Measurements from ENCODE around the gene HNRNPF. TPM values are rescaled to one million over a fixed set of nuclear protein-coding genes. Genes with fewer than 3 reads are reported as not detected.

Gene HNRNPF
- total RNA-seq (100 to 1,000 TPM; 116 to 150 TPM), polyA plus RNA-seq (100 to 1,000 TPM in 1 of 2 donors, 10 to 100 TPM in 1; 64.5 to 109 TPM)

GRCh38 chr10:43408710-43409384 lies at the start of gene HNRNPF:
Gene HNRNPF, minus strand, starts transcription at chr10:43409186. Its CDS starts 21,302 bp downstream, at chr10:43387884.
- H3K27me3 ChIP-seq (ENCODE audit: control insufficient read depth in 4 of 4, insufficient read depth in 4 of 4, low read length in 3 of 4) = no peaks in the 10 kb centered on the region

GRCh38 chr10:43458227-43458626 lies 49.2 kb upstream of the HNRNPF start:
- 84% methylated on average over 3 of the region's 3 CpGs for WGBS
- TF ChIP-seq JUND (IDR thresholded peaks at IDR 0.05) (no peak), NR2F2 (IDR thresholded peaks at IDR 0.05) (no peak), CTCF (IDR thresholded peaks at IDR 0.05; ENCODE audit: low read depth, low read length, missing input control) (no peak), FOXA2 (IDR thresholded peaks at IDR 0.05) (no peak), TAF1 (conservative IDR thresholded peaks at IDR 0.05) (no peak), SP1 (IDR thresholded peaks at IDR 0.05) (no peak)

More at GRCh38 chr10:43408710-43409384, at the start of gene HNRNPF:
- Histone ChIP-seq H3K27ac (ENCODE audit: low read depth in 1 of 2, low read length in 2 of 2) (peak within 1 kb of the TSS; percentile 99), H3K4me1 (ENCODE audit: control insufficient read depth in 4 of 4, insufficient read depth in 4 of 4, low read length in 3 of 4) (peaks cover 4 to 25% (median 14%) of the 10 kb centered on the region in 4 donors), H3K9ac (ENCODE audit: low read depth in 1 of 2, low read length in 2 of 2) (peak within 1 kb of the TSS; percentile 92 to 95), H3K36me3 (ENCODE audit: control insufficient read depth in 4 of 4, insufficient read depth in 3 of 4, low read depth in 1 of 4, low read length in 3 of 4) (peaks cover 0 to 1% (median 0%) of the 10 kb centered on the region in 4 donors), H3K9me3 (ENCODE audit: control insufficient read depth in 4 of 4, low read length in 3 of 4) (no peaks in the 10 kb centered on the region), H3K4me3 (ENCODE audit: low read depth in 1 of 3, low read length in 3 of 3) (peak within 1 kb of the TSS; percentile 89 to 92 (median 90))
- DNase-seq (ENCODE audit: low spot score) = peak; percentile 94
- WGBS = under 1% methylated on average over 68 of the region's 68 CpGs
- TF ChIP-seq SP1 (IDR thresholded peaks at IDR 0.05) (peak; percentile 68), JUND (IDR thresholded peaks at IDR 0.05) (no peak), FOXA1 (IDR thresholded peaks at IDR 0.05) (no peak), NR2F2 (IDR thresholded peaks at IDR 0.05) (no peak), EGR1 (IDR thresholded peaks at IDR 0.05; ENCODE audit: low read depth in 2 of 2) (peak; percentile 55 to 80), MAX (IDR thresholded peaks at IDR 0.05) (peak; percentile 80), RXRA (IDR thresholded peaks at IDR 0.05) (no peak), RAD21 (IDR thresholded peaks at IDR 0.05) (no peak), CTCF (IDR thresholded peaks at IDR 0.05; ENCODE audit: low read depth, low read length, missing input control) (no peak), TAF1 (conservative IDR thresholded peaks at IDR 0.05) (no peak), GABPA (IDR thresholded peaks at IDR 0.05 in 1 of 2, conservative IDR thresholded peaks at IDR 0.05 in 1 of 2) (peak; percentile 48 to 90), REST (IDR thresholded peaks at IDR 0.05) (peak; percentile 81)

More at GRCh38 chr10:43458227-43458626, 49.2 kb upstream of the HNRNPF start:
- peaks cover 3 to 16% (median 9%) of the 10 kb centered on the region in 4 donors for H3K4me1 ChIP-seq (ENCODE audit: control insufficient read depth in 4 of 4, insufficient read depth in 4 of 4, low read length in 3 of 4)
- H3K4me3 ChIP-seq (ENCODE audit: low read depth in 1 of 3, low read length in 3 of 3) = no peak overlapping the region
- DNase-seq (ENCODE audit: low spot score) = no peak
- no peaks in the 10 kb centered on the region for H3K36me3 ChIP-seq (ENCODE audit: control insufficient read depth in 4 of 4, insufficient read depth in 3 of 4, low read depth in 1 of 4, low read length in 3 of 4)
- H3K27me3 ChIP-seq (ENCODE audit: control insufficient read depth in 4 of 4, insufficient read depth in 4 of 4, low read length in 3 of 4) = no peaks in the 10 kb centered on the region
- H3K9ac ChIP-seq (ENCODE audit: low read depth in 1 of 2, low read length in 2 of 2) = no peak overlapping the region
- no peak overlapping the region for H3K27ac ChIP-seq (ENCODE audit: low read depth in 1 of 2, low read length in 2 of 2)
- H3K9me3 ChIP-seq (ENCODE audit: control insufficient read depth in 4 of 4, low read length in 3 of 4) = no peaks in the 10 kb centered on the region
